VCaP (cell line): ENCODE data around the gene ZNF273.

Experiments
- H3K27ac ChIP-seq: fragments of 450-650 bp; 2 replicates; pipeline ENCODE4 v1.5.1; 2017
- CTCF ChIP-seq: fragments of 450-650 bp; conservative IDR thresholded peaks from 2 replicates; pipeline ENCODE4 v1.5.1; 2017; ENCODE audit warnings: mild to moderate bottlenecking, moderate library complexity

The ZNF273 gene

GRCh38 chr7:64878684-64879083 is 24.4 kb upstream of the ZNF273 start:
- no peak overlapping the region for H3K27ac ChIP-seq
- no peak for TF ChIP-seq CTCF

GRCh38 chr7:64879086-64879730 is 23.9 kb upstream of the ZNF273 start:
- no peak for TF ChIP-seq CTCF
- H3K27ac ChIP-seq, result no peak overlapping the region

- no peak overlapping the region for H3K27ac ChIP-seq
- no peak for TF ChIP-seq CTCF
These were observed 23.3 kb upstream of the ZNF273 start for GRCh38 chr7:64879800-64880199.

GRCh38 chr7:64880322-64881297 is 22.5 kb upstream of the ZNF273 start:
- no peak for TF ChIP-seq CTCF
- H3K27ac ChIP-seq, result no peak overlapping the region

- TF ChIP-seq CTCF, result no peak
- no peak overlapping the region for H3K27ac ChIP-seq
These were observed 21.4 kb upstream of the ZNF273 start for GRCh38 chr7:64881461-64882287.

- no peak for TF ChIP-seq CTCF
- H3K27ac ChIP-seq, result no peak overlapping the region
These were observed 20.5 kb upstream of the ZNF273 start for GRCh38 chr7:64882341-64883112.
